Keratinocyte (primary cell): ENCODE measurements around the gene TH. TPM values are rescaled to one million over a fixed set of nuclear protein-coding genes. Genes with fewer than 3 reads are reported as not detected.

ENCODE experiments used
- DNase-seq: peaks from one replicate; pipeline ENCODE4 v3.0.0-alpha.2; 2011; ENCODE audit warnings: low read depth, missing footprints, low spot score
- FAIRE-seq: peaks from 2 replicates; lab custom pipeline; 2011; peaks lifted over from hg19 to GRCh38; lab: Jason Lieb, UNC
- H2AFZ ChIP-seq: 2 replicates; pipeline ENCODE4 v1.6.0; 2012; ENCODE audit warnings: low read length, control low read depth, inconsistent platforms; ENCODE audit not compliant: control insufficient read depth
- H3K27ac ChIP-seq: 2 replicates; pipeline ENCODE4 v1.5.1; 2011; ENCODE audit warnings: low read length; ENCODE audit not compliant: control insufficient read depth, insufficient read depth
- H3K27me3 ChIP-seq: 3 replicates; pipeline ENCODE4 v1.6.0; 2011; ENCODE audit warnings: low read length; ENCODE audit not compliant: control insufficient read depth, insufficient read depth; ENCODE audit errors: extremely low read depth
- H3K36me3 ChIP-seq, 2 experiments: 2 replicates in 1 of 2; 3 replicates in 1 of 2; pipeline ENCODE4 v1.5.1; 2011; ENCODE audit warnings: low read length in 2 of 2, mild to moderate bottlenecking in 1 of 2; ENCODE audit not compliant: control insufficient read depth in 2 of 2, insufficient read depth in 2 of 2; ENCODE audit errors: extremely low read depth in 1 of 2
- H3K4me1 ChIP-seq: 3 replicates; pipeline ENCODE4 v1.5.1; 2011; ENCODE audit warnings: low read length; ENCODE audit not compliant: control insufficient read depth, insufficient read depth; ENCODE audit errors: extremely low read depth
- H3K4me2 ChIP-seq: 3 replicates; pipeline ENCODE4 v1.6.0; 2011; ENCODE audit warnings: low read depth, low read length; ENCODE audit not compliant: control insufficient read depth, insufficient read depth; ENCODE audit errors: extremely low read depth
- H3K4me3 ChIP-seq, 3 experiments: fragments of 200-600 bp in 1 of 3; sonication (generic) in 1 of 3; 2 replicates in 2 of 3; 3 replicates in 1 of 3; pipeline ENCODE4 v1.5.1; 2011 to 2016; ENCODE audit warnings: low read length in 3 of 3, mild to moderate bottlenecking in 3 of 3, control low read depth in 2 of 3, inconsistent platforms in 1 of 3, low read depth in 1 of 3, mixed read lengths in 1 of 3, mixed run types in 1 of 3, moderate library complexity in 1 of 3; ENCODE audit not compliant: control insufficient read depth in 2 of 3, insufficient read depth in 2 of 3; ENCODE audit errors: extremely low read depth in 1 of 3
- H3K79me2 ChIP-seq: 2 replicates; pipeline ENCODE4 v1.6.0; 2012; ENCODE audit warnings: low read length; ENCODE audit not compliant: control insufficient read depth, insufficient read depth
- H3K9ac ChIP-seq: 3 replicates; pipeline ENCODE4 v1.6.0; 2011; ENCODE audit warnings: low read length; ENCODE audit not compliant: control insufficient read depth, insufficient read depth; ENCODE audit errors: extremely low read depth
- H3K9me1 ChIP-seq: 3 replicates; pipeline ENCODE4 v1.6.0; 2011; ENCODE audit warnings: low read length; ENCODE audit not compliant: control insufficient read depth, insufficient read depth; ENCODE audit errors: extremely low read depth
- H3K9me3 ChIP-seq: 2 replicates; pipeline ENCODE4 v1.5.1; 2012; ENCODE audit warnings: low read depth, low read length; ENCODE audit not compliant: control insufficient read depth
- H4K20me1 ChIP-seq: 3 replicates; pipeline ENCODE4 v1.6.0; 2011; ENCODE audit warnings: low read length; ENCODE audit not compliant: control insufficient read depth, insufficient read depth; ENCODE audit errors: extremely low read depth
- CTCF ChIP-seq, 3 experiments: IDR thresholded peaks in 1 of 3; conservative IDR thresholded peaks in 1 of 3; optimal IDR thresholded peaks in 1 of 3; 2 replicates in 2 of 3; 3 replicates in 1 of 3; pipeline versions ENCODE3 to v1.5.1; 2011; ENCODE audit warnings: low read length in 3 of 3, mild to moderate bottlenecking in 3 of 3, moderate library complexity in 2 of 3, control low read depth in 1 of 3, inconsistent platforms in 1 of 3; ENCODE audit not compliant: insufficient read depth in 2 of 3; ENCODE audit errors: extremely low read depth in 1 of 3
- EZH2 ChIP-seq: IDR thresholded peaks from one replicate; pipeline ENCODE4 v1.6.1; 2012; ENCODE audit warnings: inconsistent platforms, mild to moderate bottlenecking, low read length, moderate library complexity
- dilution Hi-C: fragments of 300-500 bp; cut with MboI; formaldehyde crosslinking; loops from one replicate; pipeline ENCODE4 v1.7.0; 2020; ENCODE audit warnings: low sequenced_read_pairs; ENCODE audit not compliant: extremely low pct_ligation_motif_present
- polyA plus RNA-seq, 5 experiments: library from polyadenylated mRNA; depleted of rRNA in 3 of 5; stranded (reverse) in 3 of 5; stranded (forward) in 1 of 5; unstranded in 1 of 5; fragments of >200 nt; gene quantifications; 1 replicate in 1 of 5; 2 replicates in 3 of 5; 3 replicates in 1 of 5; pipeline versions ENCODE4 v1.2.1 to v1.2.3, GENCODE V29; 2011 to 2012; ENCODE audit warnings: missing spikeins in 2 of 5, low read depth in 1 of 5, low replicate concordance in 1 of 5

TH gene
- polyA plus RNA-seq, 1 donor (not counting 4 experiments of a cell fraction or from before 2014, with no cell fraction given): 0.50 TPM

GRCh38 chr11:2174361-2174760, 2.7 kb upstream of the TH start:
- Histone ChIP-seq H3K27ac (no peak overlapping the region), H3K27me3 (no peaks in the 10 kb centered on the region), H3K4me1 (peaks cover 42% of the 10 kb centered on the region), H3K9me3 (no peaks in the 10 kb centered on the region), H3K9ac (no peak overlapping the region), H3K4me3 (no peak overlapping the region), H3K9me1 (no peaks in the 10 kb centered on the region), H3K79me2 (peaks cover 4% of the 10 kb centered on the region), H3K4me2 (no peak overlapping the region), H4K20me1 (no peaks in the 10 kb centered on the region), H2AFZ (no peak overlapping the region), H3K36me3 (no peaks in the 10 kb centered on the region)
- FAIRE-seq: no peak
- TF ChIP-seq EZH2: no peak
- no peak for TF ChIP-seq CTCF (optimal IDR thresholded peaks at IDR 0.05 in 1 of 3, IDR thresholded peaks at IDR 0.05 in 1 of 3, conservative IDR thresholded peaks at IDR 0.05 in 1 of 3; ENCODE audit: extremely low read depth in 1 of 3, insufficient read depth in 2 of 3, low read length in 3 of 3)
- DNase-seq: no peak
- dilution Hi-C loops: no loop called here

DNA sequence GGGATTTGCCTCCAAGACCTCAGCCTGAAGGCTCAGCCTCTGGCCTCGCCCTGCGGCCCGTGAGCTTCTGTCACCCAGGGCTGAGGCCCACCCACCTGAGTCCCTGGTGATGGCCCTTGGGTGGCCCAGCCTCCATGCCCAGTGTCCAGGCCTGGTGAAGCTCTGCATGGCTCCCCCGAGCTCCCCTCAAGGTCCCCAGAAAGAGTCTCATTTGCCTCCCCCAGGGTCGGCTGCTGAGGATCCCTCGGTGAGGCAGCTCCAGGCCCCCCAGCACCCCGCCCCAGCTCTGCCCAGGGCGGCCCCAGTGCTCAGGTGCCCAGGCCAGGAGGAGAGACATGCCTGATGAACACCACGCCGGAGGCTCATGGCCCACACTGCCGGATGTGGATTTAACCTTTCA, 2.1 kb upstream of the TH start:
- no peaks in the 10 kb centered on the region for H3K9me3 ChIP-seq
- no peak for TF ChIP-seq EZH2
- TF ChIP-seq CTCF (optimal IDR thresholded peaks at IDR 0.05 in 1 of 3, IDR thresholded peaks at IDR 0.05 in 1 of 3, conservative IDR thresholded peaks at IDR 0.05 in 1 of 3; ENCODE audit: extremely low read depth in 1 of 3, insufficient read depth in 2 of 3, low read length in 3 of 3): no peak
- no peak overlapping the region for H2AFZ ChIP-seq
- DNase-seq (no peak), FAIRE-seq (no peak)
- no peaks in the 10 kb centered on the region for H3K9me1 ChIP-seq
- H3K4me2 ChIP-seq: no peak overlapping the region
- H3K4me1 ChIP-seq: peaks cover 36% of the 10 kb centered on the region
- H3K27me3 ChIP-seq: no peaks in the 10 kb centered on the region
- dilution Hi-C loops: no loop called here
- peaks cover 4% of the 10 kb centered on the region for H3K79me2 ChIP-seq
- no peaks in the 10 kb centered on the region for H3K36me3 ChIP-seq
- H3K4me3 ChIP-seq: no peak overlapping the region
- H3K9ac ChIP-seq: no peak overlapping the region
- H3K27ac ChIP-seq: no peak overlapping the region
- H4K20me1 ChIP-seq: no peaks in the 10 kb centered on the region
